Inflammatory macrophage treated with lipopolysaccharide for 1 hour (primary cell): ENCODE data around the gene CCS.
"Not testable (repeated sequence)": the region's sequence is repeated elsewhere in the genome, so short reads cannot be mapped to it uniquely, and the experiment has no call there.

Experiments
- DNase-seq, 2 donors: peaks; one replicate each; pipeline ENCODE4 v3.0.0-alpha.2; 2020 to 2022

Gene CCS

GRCh38 chr11:66592457-66593302 is at the start of gene CCS, which contains the start of gene CCDC87:
TSS of gene CCS (plus strand) at chr11:66593185. CDS start at chr11:66593262, 77 bp downstream.
TSS of gene CCDC87 (minus strand) at chr11:66593063. CDS start at chr11:66593015, 48 bp downstream.
- peak; percentile 94 to 98 for DNase-seq

- DNase-seq: peak in 1 of 2 donors; percentile 8
These were observed 49.5 kb upstream of the CCS start for GRCh38 chr11:66543263-66544107.

- not testable (repeated sequence) for DNase-seq
These were observed 48.0 kb upstream of the CCS start for GRCh38 chr11:66544952-66545351.

GRCh38 chr11:66545701-66546367 is 47.2 kb upstream of the CCS start, which contains the start of gene ZDHHC24:
TSS of gene ZDHHC24 (minus strand) at chr11:66546048. CDS start at chr11:66546003, 45 bp downstream.
- peak; percentile 99 for DNase-seq

GRCh38 chr11:66546368-66546965 is 46.5 kb upstream of the CCS start, which contains the start of gene ACTN3:
TSS of gene ACTN3 (plus strand) at chr11:66546903. CDS start at chr11:66546938, 35 bp downstream.
- no peak for DNase-seq

- DNase-seq: no peak
These were observed 45.9 kb upstream of the CCS start for GRCh38 chr11:66546966-66547661.

- no peak for DNase-seq
These were observed 45.3 kb upstream of the CCS start for GRCh38 chr11:66547662-66548009.

- DNase-seq: no peak
These were observed 44.9 kb upstream of the CCS start for GRCh38 chr11:66548041-66548440.

GRCh38 chr11:66548774-66549630 is 44.0 kb upstream of the CCS start:
- no peak for DNase-seq

- no peak for DNase-seq
These were observed 43.3 kb upstream of the CCS start for GRCh38 chr11:66549696-66550095.

GRCh38 chr11:66550887-66551286 is 42.1 kb upstream of the CCS start:
- no peak for DNase-seq

- no peak for DNase-seq
These were observed 38.4 kb upstream of the CCS start for GRCh38 chr11:66554602-66555001.

- no peak for DNase-seq
These were observed 37.6 kb upstream of the CCS start for GRCh38 chr11:66555416-66555815.

- no peak for DNase-seq
These were observed 36.9 kb upstream of the CCS start for GRCh38 chr11:66556086-66556485.

GRCh38 chr11:66557733-66558326 is 35.2 kb upstream of the CCS start:
- no peak for DNase-seq

- DNase-seq: no peak
These were observed 33.7 kb upstream of the CCS start for GRCh38 chr11:66559142-66559865.

GRCh38 chr11:66559866-66560676 is 32.9 kb upstream of the CCS start:
- no peak for DNase-seq

GRCh38 chr11:66561178-66561974 is 31.6 kb upstream of the CCS start:
- DNase-seq: no peak
